ENCODE results near the gene SLAMF1. TPM values are rescaled to one million over a fixed set of nuclear protein-coding genes. Genes with fewer than 3 reads are reported as not detected.

Gene SLAMF1
- total RNA-seq, 3 donors from 2014 or later (not counting 1 experiment from before 2014, with no cell fraction given), result 1.1 to 3.5 (median 2.1) TPM

DNA sequence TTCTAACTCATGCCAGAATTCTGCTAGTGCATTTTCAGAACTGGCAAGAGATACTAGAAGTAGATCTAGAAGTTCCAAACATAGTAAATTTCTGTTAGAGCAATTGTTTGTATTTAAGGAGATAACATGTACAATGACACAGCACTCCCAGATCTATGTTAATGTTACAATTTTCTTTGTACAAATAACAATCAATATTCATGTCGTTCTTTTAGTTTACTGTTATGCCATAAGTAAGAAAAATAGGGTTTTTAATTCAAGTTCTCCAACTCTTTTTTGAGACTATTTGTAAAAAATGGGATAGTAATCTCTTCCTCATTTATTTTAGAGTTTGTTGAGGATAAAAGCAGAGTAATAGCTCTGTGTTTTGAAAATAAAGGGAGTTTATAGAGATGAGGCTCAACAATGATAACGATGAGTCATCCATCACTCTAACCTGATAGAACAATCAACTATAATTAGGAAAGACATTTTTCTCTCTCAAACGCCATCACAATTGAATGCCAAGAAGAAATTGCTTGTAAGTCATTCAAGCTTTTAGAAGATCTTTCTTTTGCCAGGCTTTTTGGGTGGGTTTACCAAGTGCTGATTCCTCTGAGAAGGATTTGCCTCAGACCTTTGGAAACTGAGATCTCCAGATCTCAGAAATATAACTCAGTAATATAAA lies 68.2 kb downstream of the SLAMF1 start:
- intact Hi-C loops (cut with micrococcal nuclease), result loop anchor here (5.0 kb wide), 1 partner anchor 36 kb away; no protein-coding TSS in a partner anchor
- Mint-ChIP-seq H3K36me3 (no peaks in the 10 kb centered on the region), H3K27me3 (ENCODE audit: low read depth in 2 of 2) (no peaks in the 10 kb centered on the region), H3K4me1 (peaks cover 52 to 57% of the 10 kb centered on the region in 2 donors), H3K4me3 (peak overlapping the region; percentile 79), H3K9me3 (no peaks in the 10 kb centered on the region), H3K27ac (peak overlapping the region; percentile 81 to 87)
- DNase-seq, result no peak
- Histone ChIP-seq H3K27ac (ENCODE audit: low read length) (peak overlapping the region; percentile 70), H3K27me3 (ENCODE audit: control insufficient read depth, insufficient read depth, low read length) (no peaks in the 10 kb centered on the region), H3K4me3 (ENCODE audit: low read length) (peak overlapping the region; percentile 55), H3K4me1 (ENCODE audit: control insufficient read depth, insufficient read depth, low read length) (peaks cover 19% of the 10 kb centered on the region), H3K9me3 (ENCODE audit: control insufficient read depth, insufficient read depth, low read length) (no peaks in the 10 kb centered on the region), H3K36me3 (ENCODE audit: control insufficient read depth, insufficient read depth, low read length) (no peaks in the 10 kb centered on the region)
- no peak for ATAC-seq
- 0% methylated on average over 1 of the region's 3 CpGs for WGBS (ENCODE audit: insufficient coverage)
- TF ChIP-seq, protein P1, sequence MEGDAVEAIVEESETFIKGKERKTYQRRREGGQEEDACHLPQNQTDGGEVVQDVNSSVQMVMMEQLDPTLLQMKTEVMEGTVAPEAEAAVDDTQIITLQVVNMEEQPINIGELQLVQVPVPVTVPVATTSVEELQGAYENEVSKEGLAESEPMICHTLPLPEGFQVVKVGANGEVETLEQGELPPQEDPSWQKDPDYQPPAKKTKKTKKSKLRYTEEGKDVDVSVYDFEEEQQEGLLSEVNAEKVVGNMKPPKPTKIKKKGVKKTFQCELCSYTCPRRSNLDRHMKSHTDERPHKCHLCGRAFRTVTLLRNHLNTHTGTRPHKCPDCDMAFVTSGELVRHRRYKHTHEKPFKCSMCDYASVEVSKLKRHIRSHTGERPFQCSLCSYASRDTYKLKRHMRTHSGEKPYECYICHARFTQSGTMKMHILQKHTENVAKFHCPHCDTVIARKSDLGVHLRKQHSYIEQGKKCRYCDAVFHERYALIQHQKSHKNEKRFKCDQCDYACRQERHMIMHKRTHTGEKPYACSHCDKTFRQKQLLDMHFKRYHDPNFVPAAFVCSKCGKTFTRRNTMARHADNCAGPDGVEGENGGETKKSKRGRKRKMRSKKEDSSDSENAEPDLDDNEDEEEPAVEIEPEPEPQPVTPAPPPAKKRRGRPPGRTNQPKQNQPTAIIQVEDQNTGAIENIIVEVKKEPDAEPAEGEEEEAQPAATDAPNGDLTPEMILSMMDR (IDR thresholded peaks at IDR 0.05), result no peak

DNA sequence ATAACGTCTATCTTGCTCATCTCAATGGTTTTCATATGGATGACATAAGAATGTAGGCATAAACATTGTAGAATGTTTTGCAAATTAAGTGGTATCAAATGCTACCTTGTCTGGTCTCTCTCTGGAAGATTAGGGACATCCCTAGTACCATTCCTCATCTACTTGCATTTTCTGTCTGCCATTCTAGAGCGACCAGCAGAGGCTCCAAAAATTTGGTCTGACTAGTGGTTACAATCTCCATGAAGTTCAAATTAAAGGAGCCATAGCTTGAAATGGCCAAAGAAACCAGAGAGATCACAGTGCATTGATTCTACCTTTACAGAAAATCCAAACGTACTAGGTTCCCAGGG lies 68.7 kb downstream of the SLAMF1 start:
- no peaks in the 10 kb centered on the region for H3K36me3 ChIP-seq (ENCODE audit: control insufficient read depth, insufficient read depth, low read length)
- Mint-ChIP-seq H3K4me3 (peak overlapping the region; percentile 79), H3K9me3 (no peaks in the 10 kb centered on the region), H3K27ac (peak overlapping the region; percentile 81 to 87), H3K27me3 (ENCODE audit: low read depth in 2 of 2) (no peaks in the 10 kb centered on the region), H3K4me1 (peaks cover 52 to 62% of the 10 kb centered on the region in 2 donors), H3K36me3 (no peaks in the 10 kb centered on the region)
- ATAC-seq (peak in 1 of 3 donors; percentile 24), DNase-seq (peak in 1 of 2 donors; percentile 50)
- intact Hi-C loops (cut with micrococcal nuclease), result loop anchor here (5.0 kb wide), 1 partner anchor 36 kb away; no protein-coding TSS in a partner anchor
- H3K9me3 ChIP-seq (ENCODE audit: control insufficient read depth, insufficient read depth, low read length), result no peaks in the 10 kb centered on the region
- H3K27me3 ChIP-seq (ENCODE audit: control insufficient read depth, insufficient read depth, low read length), result no peaks in the 10 kb centered on the region
- H3K4me3 ChIP-seq (ENCODE audit: low read length), result peak overlapping the region; percentile 55
- peaks cover 19% of the 10 kb centered on the region for H3K4me1 ChIP-seq (ENCODE audit: control insufficient read depth, insufficient read depth, low read length)
- TF ChIP-seq, protein P1 (IDR thresholded peaks at IDR 0.05), result no peak
- H3K27ac ChIP-seq (ENCODE audit: low read length), result peak overlapping the region; percentile 41
- WGBS (ENCODE audit: insufficient coverage), result 44% methylated on average over 2 of the region's 3 CpGs

DNA sequence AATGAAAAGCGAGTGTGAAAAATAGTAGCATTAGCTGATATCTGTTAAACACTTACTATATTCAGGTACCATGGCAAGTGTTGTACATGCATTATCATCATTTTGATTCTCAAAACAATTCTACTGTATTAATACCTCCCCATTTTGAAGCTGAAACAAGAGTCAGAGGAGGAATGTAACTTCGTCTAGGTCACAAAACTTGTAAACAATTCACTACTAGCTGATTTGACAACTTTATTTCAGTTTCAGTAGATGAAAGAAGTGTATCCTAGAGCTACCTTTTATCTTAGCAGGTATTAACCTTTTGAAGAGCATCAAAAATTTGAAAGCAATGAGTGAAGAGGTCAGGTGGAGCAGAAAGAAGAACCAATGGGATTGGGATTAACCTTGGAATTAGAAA lies 69.2 kb downstream of the SLAMF1 start:
- no peaks in the 10 kb centered on the region for H3K9me3 ChIP-seq (ENCODE audit: control insufficient read depth, insufficient read depth, low read length)
- DNase-seq (peak in 1 of 2 donors; percentile 27), ATAC-seq (no peak)
- TF ChIP-seq, protein P1 (IDR thresholded peaks at IDR 0.05), result no peak
- H3K4me3 ChIP-seq (ENCODE audit: low read length), result peak overlapping the region; percentile 8
- H3K36me3 ChIP-seq (ENCODE audit: control insufficient read depth, insufficient read depth, low read length), result no peaks in the 10 kb centered on the region
- Mint-ChIP-seq H3K27me3 (ENCODE audit: low read depth in 2 of 2) (no peaks in the 10 kb centered on the region), H3K4me1 (peaks cover 52 to 62% of the 10 kb centered on the region in 2 donors), H3K27ac (peak overlapping the region; percentile 81 to 87), H3K9me3 (no peaks in the 10 kb centered on the region), H3K36me3 (no peaks in the 10 kb centered on the region), H3K4me3 (peak overlapping the region; percentile 65)
- intact Hi-C loops (cut with micrococcal nuclease), result loop anchor here (5.0 kb wide), 1 partner anchor 35 kb away; no protein-coding TSS in a partner anchor
- no peak overlapping the region for H3K27ac ChIP-seq (ENCODE audit: low read length)
- H3K4me1 ChIP-seq (ENCODE audit: control insufficient read depth, insufficient read depth, low read length), result peaks cover 19% of the 10 kb centered on the region
- 20% methylated on average over 1 of the region's 2 CpGs for WGBS (ENCODE audit: insufficient coverage)
- H3K27me3 ChIP-seq (ENCODE audit: control insufficient read depth, insufficient read depth, low read length), result no peaks in the 10 kb centered on the region
